Stimulated activated naive CD4-positive, alpha-beta T cell (primary cell): ENCODE measurements around the gene SALL4.
"Not testable (repeated sequence)": the region's sequence is repeated elsewhere in the genome, so short reads cannot be mapped to it uniquely, and the experiment has no call there.

Experiments
- DNase-seq, 6 experiments: peaks; one replicate each; lab custom pipeline; 2025; lab: John Stamatoyannopoulos, UW

SALL4 gene

DNA sequence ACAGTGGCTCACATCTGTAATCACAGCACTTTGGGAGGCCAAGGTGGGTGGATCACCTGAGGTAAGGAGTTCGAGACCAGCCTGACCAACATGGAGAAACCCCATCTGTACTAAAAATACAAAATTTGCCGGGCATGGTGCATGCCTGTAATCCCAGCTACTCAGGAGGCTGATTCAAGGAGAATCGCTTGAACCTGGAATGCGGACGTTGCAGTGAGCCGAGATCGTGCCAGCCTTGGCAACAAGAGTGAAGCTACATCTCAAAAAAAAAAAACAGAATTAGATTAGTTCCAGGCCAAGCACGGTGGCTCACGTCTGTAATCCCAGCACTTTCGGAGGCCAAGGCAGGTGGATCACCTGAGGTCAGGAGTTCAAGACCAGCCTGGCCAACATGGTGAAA is 36.9 kb downstream of the SALL4 start:
- DNase-seq: not testable (repeated sequence)

DNA sequence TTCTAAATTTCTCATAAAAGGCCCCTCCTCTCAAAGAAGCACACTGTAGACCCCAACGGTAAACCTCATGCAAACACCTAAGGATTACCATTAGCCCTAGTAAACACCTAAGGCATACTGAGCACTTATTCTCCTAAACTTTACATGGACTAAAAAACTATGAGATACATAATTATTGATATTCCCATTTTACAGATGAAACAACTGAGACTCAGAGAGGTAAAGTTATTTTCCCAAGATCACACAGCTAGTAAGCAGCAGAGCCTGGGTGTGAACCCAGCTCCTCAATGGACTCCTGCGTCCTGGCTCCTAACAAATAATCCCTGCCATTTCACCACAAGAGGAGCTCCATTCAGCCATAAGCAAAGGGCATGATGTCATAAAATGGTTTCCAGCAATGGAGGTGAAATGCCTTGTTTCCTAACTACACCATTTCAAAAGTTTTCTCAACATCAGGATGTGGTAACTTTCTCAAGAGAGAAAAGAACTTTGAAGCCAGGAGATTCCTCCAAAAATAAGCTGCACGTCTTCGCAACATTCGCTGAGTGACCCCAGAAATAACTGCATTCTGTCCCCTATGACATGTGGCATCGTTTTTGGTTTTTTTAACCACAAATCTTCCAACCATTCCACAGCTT is 38.2 kb downstream of the SALL4 start:
- no peak for DNase-seq

- DNase-seq: no peak
Measured at GRCh38 chr20:51760905-51761546, 41.3 kb downstream of the SALL4 start.

GRCh38 chr20:51759769-51760510 is 42.4 kb downstream of the SALL4 start:
- no peak for DNase-seq

- no peak for DNase-seq
Measured at GRCh38 chr20:51758978-51759544, 43.3 kb downstream of the SALL4 start.

DNA sequence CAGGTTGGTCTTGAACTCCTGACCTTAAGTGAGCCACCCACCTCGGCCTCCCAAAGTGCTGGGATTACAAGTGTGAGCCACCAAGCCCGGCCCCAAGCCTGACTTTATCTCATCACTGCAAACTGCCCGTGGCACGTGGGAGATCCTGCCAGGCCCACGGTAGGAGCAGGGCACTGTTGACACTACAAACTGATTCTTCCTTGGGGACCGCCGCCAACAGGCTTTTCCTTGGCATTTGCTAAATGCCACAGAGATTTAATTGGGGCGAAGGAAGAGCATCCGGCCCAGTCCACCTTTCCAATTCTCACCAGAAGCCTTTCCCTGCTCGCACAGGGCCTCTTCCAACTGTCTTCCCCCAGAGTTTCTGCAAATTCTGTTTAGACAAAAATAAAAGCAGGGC is 45.1 kb downstream of the SALL4 start:
- DNase-seq: no peak

DNA sequence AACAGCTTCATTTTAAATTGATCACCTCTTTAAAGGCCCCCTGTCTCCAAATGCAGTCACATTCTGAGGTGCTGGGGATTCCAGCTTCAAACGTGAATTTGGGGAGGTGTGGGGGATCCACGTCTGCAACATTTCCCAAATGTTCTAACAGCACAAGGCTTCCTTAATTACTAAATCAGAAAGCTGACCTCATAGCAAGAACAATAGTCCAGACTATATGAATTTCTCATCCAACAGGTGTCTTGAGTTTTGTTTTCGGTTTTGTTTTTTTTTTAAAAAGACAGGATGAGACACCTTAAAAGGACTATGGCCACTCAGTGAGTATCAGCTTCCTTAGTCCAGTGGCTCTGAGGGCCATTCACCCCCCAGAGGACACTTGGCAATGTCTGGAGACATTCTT is 45.7 kb downstream of the SALL4 start:
- no peak for DNase-seq

GRCh38 chr20:51753220-51753619 is 49.1 kb downstream of the SALL4 start:
- not testable (repeated sequence) for DNase-seq

DNA sequence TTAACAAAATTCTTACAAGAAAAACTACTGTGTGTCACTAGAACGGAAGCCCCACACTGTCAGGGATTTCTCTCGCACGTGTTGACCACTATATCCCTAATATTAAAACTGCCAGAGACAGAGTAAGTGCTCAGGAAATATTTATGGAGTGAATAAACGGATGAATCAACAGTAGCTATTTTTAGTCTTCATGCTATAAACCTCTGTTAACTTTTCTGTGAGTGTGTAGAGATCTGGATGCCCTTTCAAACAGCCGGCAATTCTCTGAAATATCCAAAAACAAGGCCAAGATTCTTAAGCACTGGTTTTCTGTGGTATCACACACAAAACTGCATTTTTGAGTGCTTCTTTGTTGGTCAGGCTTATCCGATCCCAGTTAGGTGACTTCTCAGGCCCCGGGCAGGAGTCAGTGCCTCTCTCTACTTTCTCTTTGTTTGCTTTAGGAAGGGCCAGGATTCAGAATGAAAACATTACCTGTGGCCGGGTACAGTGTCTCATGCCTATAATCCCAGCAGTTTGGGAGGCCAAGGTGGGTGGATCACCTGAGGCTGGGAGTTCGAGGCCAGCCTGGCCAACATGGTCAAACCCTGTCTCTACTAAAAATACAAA is 49.9 kb downstream of the SALL4 start:
- DNase-seq: no peak

DNA sequence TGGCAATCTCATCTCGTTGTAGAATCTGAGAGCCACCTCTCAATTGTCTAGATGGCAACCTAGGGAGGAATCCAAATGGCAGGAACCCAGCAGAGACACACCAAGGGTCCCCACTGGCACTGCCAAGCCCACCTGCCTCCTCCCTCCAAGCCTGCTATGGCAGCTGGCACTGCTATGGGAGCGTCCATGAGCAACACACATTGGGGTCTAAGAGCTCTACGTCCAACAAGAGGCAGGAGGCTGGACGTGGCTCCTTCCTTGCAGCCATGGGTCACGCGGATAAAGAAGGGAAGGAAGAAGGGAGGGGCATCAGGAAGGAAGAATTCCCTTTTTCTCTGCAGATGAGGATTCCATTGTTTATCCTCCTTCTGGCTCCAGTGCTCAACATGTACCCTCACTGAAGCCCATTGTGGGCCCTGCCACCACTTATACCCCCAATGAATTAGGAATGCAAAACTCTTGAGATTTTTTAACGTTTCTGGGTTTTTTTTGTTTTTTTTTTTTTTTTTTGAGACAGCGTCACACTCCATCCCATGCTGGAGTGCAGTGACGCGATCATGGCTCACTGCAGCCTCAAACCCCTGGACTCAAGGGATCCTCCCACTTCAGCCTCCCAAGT is 51.4 kb downstream of the SALL4 start:
- no peak for DNase-seq

- no peak for DNase-seq
Measured at GRCh38 chr20:51750037-51750769, 52.1 kb downstream of the SALL4 start.

DNA sequence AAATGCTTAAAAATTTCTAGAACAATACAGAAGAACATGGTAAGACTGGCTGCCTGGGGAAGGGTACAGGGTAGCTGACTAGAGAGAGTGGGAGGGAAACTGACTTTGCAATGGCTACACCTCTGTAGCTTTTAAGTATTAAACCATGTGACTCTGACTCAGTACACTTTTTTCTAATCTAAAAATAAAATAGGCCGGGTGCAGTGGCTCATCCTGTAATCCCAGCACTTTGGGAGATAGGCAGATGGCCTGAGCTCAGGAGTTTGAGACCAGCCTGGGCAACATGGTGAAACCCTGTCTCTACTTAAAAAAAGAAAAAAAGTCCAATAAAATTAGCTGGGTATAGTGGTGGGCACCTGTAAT is 52.7 kb downstream of the SALL4 start:
- no peak for DNase-seq

DNA sequence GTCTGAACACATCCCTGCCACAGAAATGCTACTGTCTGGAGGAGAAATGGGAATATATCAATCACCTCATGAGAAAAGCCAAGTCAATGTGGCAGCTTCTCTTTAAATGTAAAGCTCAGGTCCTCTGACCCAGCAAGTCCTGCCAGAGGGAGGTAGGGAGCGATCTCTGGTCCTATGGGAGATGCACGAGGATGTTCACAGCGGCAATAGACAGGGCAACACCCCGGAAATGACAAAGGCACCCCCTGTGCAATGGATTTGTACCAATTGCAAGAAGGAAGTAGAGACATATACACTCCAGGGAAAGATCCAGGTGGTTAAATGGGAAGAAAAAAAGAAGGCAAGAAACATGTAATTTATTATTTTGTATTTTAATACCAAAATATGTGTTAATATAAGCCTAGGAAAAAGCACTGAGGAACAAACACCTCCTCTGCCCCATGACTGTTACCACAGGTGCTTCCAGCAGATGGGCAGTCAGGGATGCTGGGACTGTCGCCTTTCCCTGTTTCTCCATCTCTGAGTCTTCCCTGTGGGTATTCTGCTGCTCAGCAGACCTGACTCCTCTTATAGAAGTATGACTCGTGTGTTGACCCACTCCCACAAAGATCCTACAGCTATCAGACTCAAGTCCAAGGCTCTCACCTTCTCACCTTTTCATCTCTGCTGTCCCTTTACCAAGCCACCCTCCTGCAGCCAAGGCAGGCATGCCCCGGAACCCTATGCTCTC is 55.0 kb downstream of the SALL4 start:
- no peak for DNase-seq

GRCh38 chr20:51745804-51746203 is 56.5 kb downstream of the SALL4 start:
- DNase-seq: no peak

DNA sequence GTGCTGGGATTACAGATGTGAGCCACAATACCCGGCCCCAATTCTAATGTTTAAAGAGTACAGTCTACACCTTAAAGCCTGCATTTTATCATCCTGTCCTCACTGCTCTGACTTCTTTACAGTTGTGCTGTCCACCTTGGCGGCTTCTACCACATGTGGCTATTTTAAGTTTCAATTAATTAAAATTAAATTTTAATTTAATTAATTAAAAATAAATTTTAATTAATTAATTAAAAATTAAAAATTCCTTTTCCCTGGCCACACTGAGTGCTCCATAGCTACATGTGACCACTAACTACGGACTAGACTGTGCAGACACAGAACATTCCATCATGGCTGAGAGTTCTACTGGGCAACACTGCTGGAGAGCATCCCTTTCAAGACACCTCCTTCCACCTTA is 61.5 kb downstream of the SALL4 start:
- DNase-seq: no peak

DNA sequence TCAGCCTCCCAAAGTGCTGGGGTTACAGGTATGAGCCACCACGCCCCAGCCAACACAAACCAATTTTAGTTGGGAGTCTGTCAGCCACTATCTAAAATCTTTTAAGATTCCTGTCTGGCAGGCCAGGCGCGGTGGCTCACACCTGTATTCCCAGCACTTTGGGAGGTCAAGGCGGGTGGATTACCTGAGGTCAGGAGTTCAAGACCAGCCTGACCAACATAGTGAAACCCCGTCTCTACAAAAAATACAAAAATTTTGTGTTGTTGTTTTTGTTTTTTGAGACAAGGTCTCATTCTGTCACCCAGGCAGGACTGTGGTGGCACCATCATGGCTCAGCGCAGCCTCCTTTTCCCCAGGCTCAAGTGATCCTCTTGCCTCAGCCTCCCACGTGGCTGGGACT is 62.0 kb downstream of the SALL4 start:
- DNase-seq: not testable (repeated sequence)

GRCh38 chr20:51739722-51740249 is 62.5 kb downstream of the SALL4 start:
- DNase-seq: no peak

- DNase-seq: no peak
Measured at GRCh38 chr20:51738877-51739447, 63.4 kb downstream of the SALL4 start.

- DNase-seq: not testable (repeated sequence)
Measured at GRCh38 chr20:51738261-51738660, 64.1 kb downstream of the SALL4 start.

- no peak for DNase-seq
Measured at GRCh38 chr20:51736947-51737346, 65.4 kb downstream of the SALL4 start.
